Colonic mucosa (tissue), 4 donors: Measurements from ENCODE around the gene PCBP1. TPM values are rescaled to one million over a fixed set of nuclear protein-coding genes. Genes with fewer than 3 reads are reported as not detected.
"Not testable (repeated sequence)": the region's sequence is repeated elsewhere in the genome, so short reads cannot be mapped to it uniquely, and the experiment has no call there.

ENCODE experiments used
- DNase-seq: peaks from one replicate; pipeline ENCODE4 v3.0.0-alpha.2; 2020
- H3K27ac ChIP-seq: fragments of 200-600 bp; one replicate; pipeline ENCODE4 v1.8.0; 2021
- H3K27me3 ChIP-seq: fragments of 200-600 bp; one replicate; pipeline ENCODE4 v1.8.0; 2021
- H3K36me3 ChIP-seq: fragments of 200-600 bp; one replicate; pipeline ENCODE4 v1.8.0; 2021
- H3K4me1 ChIP-seq: fragments of 200-600 bp; one replicate; pipeline ENCODE4 v1.8.0; 2021; ENCODE audit warnings: mild to moderate bottlenecking
- H3K4me3 ChIP-seq: fragments of 200-600 bp; one replicate; pipeline ENCODE4 v1.8.0; 2021
- H3K9ac ChIP-seq, 2 donors: one replicate each; pipeline ENCODE4 v1.7.0; 2013; ENCODE audit warnings: control low read depth in 2 of 2, low read depth in 2 of 2, low read length in 2 of 2
- H3K9me3 ChIP-seq: fragments of 200-600 bp; one replicate; pipeline ENCODE4 v1.8.0; 2021
- CTCF ChIP-seq: fragments of 200-600 bp; IDR thresholded peaks from one replicate; pipeline ENCODE4 v1.8.0; 2022; ENCODE audit warnings: antibody characterized with exemption, mild to moderate bottlenecking
- intact Hi-C: fragments of 100-400 bp; cut with DNase I; formaldehyde crosslinking; loops from one replicate; pipeline ENCODE4 v1.14.1; 2022
- total RNA-seq, 2 donors: library from RNA; stranded (reverse); fragmentation: NEBNext Ultra II Directional in 1 of 2; extraction: Animal tissue kit (Norgen Biotek cat#: 25700) in 1 of 2; gene quantifications; one replicate each; pipeline ENCODE4 v1.2.1, GENCODE V29; 2021
- donor health status: healthy.
- donor health status: DM: no; HTN: no; CAD: no.
- donor health status: DM: no; HTN: no; CAD: no.

Gene PCBP1
- total RNA-seq, 2 donors from 2014 or later = 348 to 401 TPM

- no peak for TF ChIP-seq CTCF
- DNase-seq = peak; percentile 63
- Histone ChIP-seq H3K36me3 (no peaks in the 10 kb centered on the region), H3K9me3 (no peaks in the 10 kb centered on the region), H3K4me3 (no peak overlapping the region), H3K9ac (peak overlapping the region in 1 of 2 donors; percentile 65), H3K4me1 (no peaks in the 10 kb centered on the region), H3K27ac (peak overlapping the region; percentile 53), H3K27me3 (no peaks in the 10 kb centered on the region)
- intact Hi-C loops = no loop called here
Observed at GRCh38 chr2:70094978-70095719, 7.9 kb downstream of the PCBP1 start.

GRCh38 chr2:70095720-70096670 lies 8.7 kb downstream of the PCBP1 start:
- no peak for TF ChIP-seq CTCF
- intact Hi-C loops = no loop called here
- Histone ChIP-seq H3K4me3 (no peak overlapping the region), H3K9me3 (no peaks in the 10 kb centered on the region), H3K4me1 (no peaks in the 10 kb centered on the region), H3K27ac (peak overlapping the region; percentile 53), H3K9ac (peak overlapping the region in 1 of 2 donors; percentile 65), H3K27me3 (no peaks in the 10 kb centered on the region), H3K36me3 (no peaks in the 10 kb centered on the region)
- DNase-seq = no peak

- Histone ChIP-seq H3K9ac (no peak overlapping the region), H3K9me3 (no peaks in the 10 kb centered on the region), H3K27me3 (no peaks in the 10 kb centered on the region), H3K4me1 (no peaks in the 10 kb centered on the region), H3K27ac (no peak overlapping the region), H3K36me3 (no peaks in the 10 kb centered on the region), H3K4me3 (no peak overlapping the region)
- no peak for TF ChIP-seq CTCF
- intact Hi-C loops = no loop called here
- no peak for DNase-seq
Observed at GRCh38 chr2:70098032-70098431, 10.8 kb downstream of the PCBP1 start.

GRCh38 chr2:70099270-70099669 lies 12.0 kb downstream of the PCBP1 start:
- Histone ChIP-seq H3K27ac (no peak overlapping the region), H3K27me3 (no peaks in the 10 kb centered on the region), H3K4me1 (no peaks in the 10 kb centered on the region), H3K9ac (no peak overlapping the region), H3K4me3 (no peak overlapping the region), H3K36me3 (no peaks in the 10 kb centered on the region), H3K9me3 (no peaks in the 10 kb centered on the region)
- no peak for TF ChIP-seq CTCF
- no peak for DNase-seq
- intact Hi-C loops = no loop called here

GRCh38 chr2:70101174-70101573 lies 13.9 kb downstream of the PCBP1 start:
- H3K9me3 ChIP-seq = no peaks in the 10 kb centered on the region
- no peak for DNase-seq
- H3K27ac ChIP-seq = no peak overlapping the region
- H3K27me3 ChIP-seq = no peaks in the 10 kb centered on the region
- no peak overlapping the region for H3K9ac ChIP-seq
- no peaks in the 10 kb centered on the region for H3K36me3 ChIP-seq
- no peak for TF ChIP-seq CTCF
- intact Hi-C loops = no loop called here
- H3K4me1 ChIP-seq = no peaks in the 10 kb centered on the region
- H3K4me3 ChIP-seq = no peak overlapping the region

GRCh38 chr2:70101686-70102085 lies 14.4 kb downstream of the PCBP1 start:
- intact Hi-C loops, H3K9ac ChIP-seq, H3K27ac ChIP-seq, H3K36me3 ChIP-seq, H3K9me3 ChIP-seq, H3K4me1 ChIP-seq, H3K4me3 ChIP-seq, H3K27me3 ChIP-seq, DNase-seq: not testable (repeated sequence)

GRCh38 chr2:70102323-70102905 lies 15.1 kb downstream of the PCBP1 start:
- H3K27me3 ChIP-seq, H3K4me1 ChIP-seq, intact Hi-C loops, H3K27ac ChIP-seq, H3K9ac ChIP-seq, H3K36me3 ChIP-seq, H3K9me3 ChIP-seq, DNase-seq, H3K4me3 ChIP-seq: not testable (repeated sequence)
